ENCODE results near the gene DNMBP.

- TF ChIP-seq POLR2A (IDR thresholded peaks at IDR 0.05) (no peak), CTCF (IDR thresholded peaks at IDR 0.05) (no peak)
Observed at GRCh38 chr10:100014071-100014762, 4.5 kb upstream of the DNMBP start.
